ENCODE results near the gene TMUB2. TPM values are rescaled to one million over a fixed set of nuclear protein-coding genes. Genes with fewer than 3 reads are reported as not detected.

Gene TMUB2
- total and polyA plus RNA-seq, 9 of the 15 experiments (the other 6 are each of a cell fraction or from before 2014, with no cell fraction given): 4.1 to 29.8 (median 16.3) TPM

DNA sequence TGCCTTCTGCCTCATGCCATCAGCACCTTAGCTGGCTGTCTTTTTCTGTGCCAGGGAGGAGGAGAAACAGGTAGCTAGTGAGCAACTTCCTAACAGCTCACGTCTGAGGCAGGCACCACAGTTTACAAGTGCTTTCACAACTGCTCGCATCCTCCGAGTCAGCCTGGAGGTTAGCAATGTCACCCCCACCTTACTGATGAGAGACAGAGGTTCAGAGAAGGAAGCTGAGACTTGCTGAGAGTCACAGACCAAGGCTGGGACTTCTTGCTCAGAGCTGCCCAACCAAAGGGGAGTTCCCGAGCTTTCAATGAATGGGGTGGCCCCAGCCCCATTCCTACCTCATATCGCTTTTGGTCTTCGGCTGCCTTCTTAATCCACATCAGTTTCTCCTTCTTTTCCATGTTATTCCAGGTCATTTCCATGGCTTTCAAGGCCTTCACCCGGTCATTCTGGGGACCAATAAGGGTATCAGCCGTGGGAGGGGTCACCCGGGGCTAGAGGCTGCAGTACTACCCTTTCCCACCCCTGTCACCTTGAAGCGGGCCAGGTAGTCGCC is 23.1 kb downstream of the TMUB2 start (continued):
- no peak for TF ChIP-seq USF1 (CRISPR knock-in tag; IDR thresholded peaks at IDR 0.05)
- TF ChIP-seq CEBPG (CRISPR knock-in tag; IDR thresholded peaks at IDR 0.05): no peak
- TF ChIP-seq CEBPG (tag; conservative IDR thresholded peaks at IDR 0.05 in 1 of 2, IDR thresholded peaks at IDR 0.05 in 1 of 2): no peak
- no peak for TF ChIP-seq TGIF2 (CRISPR knock-in tag; IDR thresholded peaks at IDR 0.05)
- TF ChIP-seq ZNF830 (CRISPR knock-in tag; IDR thresholded peaks at IDR 0.05): 0 out of 2 replicates have a peak, but pooled peaks have one; percentile 8
- TF ChIP-seq ZNF184 (CRISPR knock-in tag; IDR thresholded peaks at IDR 0.05): no peak
- TF ChIP-seq, protein P1, sequence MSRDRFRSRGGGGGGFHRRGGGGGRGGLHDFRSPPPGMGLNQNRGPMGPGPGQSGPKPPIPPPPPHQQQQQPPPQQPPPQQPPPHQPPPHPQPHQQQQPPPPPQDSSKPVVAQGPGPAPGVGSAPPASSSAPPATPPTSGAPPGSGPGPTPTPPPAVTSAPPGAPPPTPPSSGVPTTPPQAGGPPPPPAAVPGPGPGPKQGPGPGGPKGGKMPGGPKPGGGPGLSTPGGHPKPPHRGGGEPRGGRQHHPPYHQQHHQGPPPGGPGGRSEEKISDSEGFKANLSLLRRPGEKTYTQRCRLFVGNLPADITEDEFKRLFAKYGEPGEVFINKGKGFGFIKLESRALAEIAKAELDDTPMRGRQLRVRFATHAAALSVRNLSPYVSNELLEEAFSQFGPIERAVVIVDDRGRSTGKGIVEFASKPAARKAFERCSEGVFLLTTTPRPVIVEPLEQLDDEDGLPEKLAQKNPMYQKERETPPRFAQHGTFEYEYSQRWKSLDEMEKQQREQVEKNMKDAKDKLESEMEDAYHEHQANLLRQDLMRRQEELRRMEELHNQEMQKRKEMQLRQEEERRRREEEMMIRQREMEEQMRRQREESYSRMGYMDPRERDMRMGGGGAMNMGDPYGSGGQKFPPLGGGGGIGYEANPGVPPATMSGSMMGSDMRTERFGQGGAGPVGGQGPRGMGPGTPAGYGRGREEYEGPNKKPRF (IDR thresholded peaks at IDR 0.05; ENCODE audit: low read depth, low read length): no peak
- TF ChIP-seq TARDBP (IDR thresholded peaks at IDR 0.05): no peak
- TF ChIP-seq TRIM28 (IDR thresholded peaks at IDR 0.05): no peak
- TF ChIP-seq ZNF280B (CRISPR knock-in tag; IDR thresholded peaks at IDR 0.05): no peak
- no peak for TF ChIP-seq EZH2 (IDR thresholded peaks at IDR 0.05; ENCODE audit: borderline replicate concordance, low read depth, low read length)
- TF ChIP-seq CC2D1A (IDR thresholded peaks at IDR 0.05): 0 out of 2 replicates have a peak, but pooled peaks have one; percentile 42
- no peak for TF ChIP-seq ZNF551 (CRISPR knock-in tag; IDR thresholded peaks at IDR 0.05)
- no peak for TF ChIP-seq ZNF408 (CRISPR knock-in tag; IDR thresholded peaks at IDR 0.05; ENCODE audit: low read depth)
- TF ChIP-seq, protein P2, sequence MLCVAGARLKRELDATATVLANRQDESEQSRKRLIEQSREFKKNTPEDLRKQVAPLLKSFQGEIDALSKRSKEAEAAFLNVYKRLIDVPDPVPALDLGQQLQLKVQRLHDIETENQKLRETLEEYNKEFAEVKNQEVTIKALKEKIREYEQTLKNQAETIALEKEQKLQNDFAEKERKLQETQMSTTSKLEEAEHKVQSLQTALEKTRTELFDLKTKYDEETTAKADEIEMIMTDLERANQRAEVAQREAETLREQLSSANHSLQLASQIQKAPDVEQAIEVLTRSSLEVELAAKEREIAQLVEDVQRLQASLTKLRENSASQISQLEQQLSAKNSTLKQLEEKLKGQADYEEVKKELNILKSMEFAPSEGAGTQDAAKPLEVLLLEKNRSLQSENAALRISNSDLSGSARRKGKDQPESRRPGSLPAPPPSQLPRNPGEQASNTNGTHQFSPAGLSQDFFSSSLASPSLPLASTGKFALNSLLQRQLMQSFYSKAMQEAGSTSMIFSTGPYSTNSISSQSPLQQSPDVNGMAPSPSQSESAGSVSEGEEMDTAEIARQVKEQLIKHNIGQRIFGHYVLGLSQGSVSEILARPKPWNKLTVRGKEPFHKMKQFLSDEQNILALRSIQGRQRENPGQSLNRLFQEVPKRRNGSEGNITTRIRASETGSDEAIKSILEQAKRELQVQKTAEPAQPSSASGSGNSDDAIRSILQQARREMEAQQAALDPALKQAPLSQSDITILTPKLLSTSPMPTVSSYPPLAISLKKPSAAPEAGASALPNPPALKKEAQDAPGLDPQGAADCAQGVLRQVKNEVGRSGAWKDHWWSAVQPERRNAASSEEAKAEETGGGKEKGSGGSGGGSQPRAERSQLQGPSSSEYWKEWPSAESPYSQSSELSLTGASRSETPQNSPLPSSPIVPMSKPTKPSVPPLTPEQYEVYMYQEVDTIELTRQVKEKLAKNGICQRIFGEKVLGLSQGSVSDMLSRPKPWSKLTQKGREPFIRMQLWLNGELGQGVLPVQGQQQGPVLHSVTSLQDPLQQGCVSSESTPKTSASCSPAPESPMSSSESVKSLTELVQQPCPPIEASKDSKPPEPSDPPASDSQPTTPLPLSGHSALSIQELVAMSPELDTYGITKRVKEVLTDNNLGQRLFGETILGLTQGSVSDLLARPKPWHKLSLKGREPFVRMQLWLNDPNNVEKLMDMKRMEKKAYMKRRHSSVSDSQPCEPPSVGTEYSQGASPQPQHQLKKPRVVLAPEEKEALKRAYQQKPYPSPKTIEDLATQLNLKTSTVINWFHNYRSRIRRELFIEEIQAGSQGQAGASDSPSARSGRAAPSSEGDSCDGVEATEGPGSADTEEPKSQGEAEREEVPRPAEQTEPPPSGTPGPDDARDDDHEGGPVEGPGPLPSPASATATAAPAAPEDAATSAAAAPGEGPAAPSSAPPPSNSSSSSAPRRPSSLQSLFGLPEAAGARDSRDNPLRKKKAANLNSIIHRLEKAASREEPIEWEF (CRISPR knock-in tag; IDR thresholded peaks at IDR 0.05): no peak
- no peak for TF ChIP-seq NFE2 (IDR thresholded peaks at IDR 0.05; ENCODE audit: low read depth)
- no peak for TF ChIP-seq DIDO1 (tag; IDR thresholded peaks at IDR 0.05; ENCODE audit: low read depth)
- TF ChIP-seq CHD2 (IDR thresholded peaks at IDR 0.05; ENCODE audit: low read depth, low read length): no peak
- no peak for TF ChIP-seq ZNF124 (CRISPR knock-in tag; IDR thresholded peaks at IDR 0.05)
- TF ChIP-seq PHF21A (IDR thresholded peaks at IDR 0.05; ENCODE audit: borderline replicate concordance, low read depth): no peak

Measured in K562 (cell line).